RCC 7860 (cell line): Measurements from ENCODE around the gene NLRP14.

Experiments used
- DNase-seq: peaks from one replicate; pipeline ENCODE4 v3.0.0-alpha.2; 2015; ENCODE audit warnings: low spot score
- FAIRE-seq: peaks from 2 replicates; lab custom pipeline; 2012; peaks lifted over from hg19 to GRCh38; lab: Jason Lieb, UNC

Gene NLRP14

DNA sequence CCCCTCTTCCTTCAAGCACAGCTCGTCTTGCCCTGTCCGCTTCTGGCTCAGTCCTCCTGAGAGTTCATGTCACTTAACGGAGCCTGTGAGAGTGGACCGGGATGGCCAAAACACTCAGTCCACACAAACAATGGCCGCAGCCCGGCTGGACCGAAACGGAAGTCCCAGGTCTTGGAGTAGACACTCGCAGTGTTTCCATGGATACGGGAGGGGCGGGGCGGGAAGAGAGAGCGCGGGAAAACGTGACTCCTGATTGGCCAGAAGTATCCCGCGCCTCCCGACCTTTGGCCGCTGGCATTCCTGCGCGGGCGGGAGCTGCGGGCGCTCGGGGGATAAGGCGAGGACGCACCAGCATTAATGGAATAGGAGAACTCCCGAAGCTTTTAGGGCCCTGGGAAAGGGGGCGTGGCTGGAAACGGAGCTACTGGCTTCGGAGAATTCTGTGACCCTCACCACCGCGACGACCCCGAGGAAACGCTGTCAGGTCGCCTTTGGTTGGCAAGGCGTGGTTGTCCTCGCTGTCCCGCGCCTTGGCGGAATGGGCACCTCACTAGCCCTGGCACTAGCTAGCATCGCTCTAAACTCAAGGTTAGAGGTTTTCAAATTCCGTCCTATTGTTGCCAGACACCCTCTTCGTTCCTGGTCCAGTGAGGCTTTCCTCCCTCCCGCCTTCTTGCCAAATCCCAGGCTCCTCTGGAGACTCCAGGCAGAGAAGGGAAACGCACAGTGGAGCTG is at the start of gene NLRP14, which contains the start of gene ZNF214:
Gene NLRP14 (plus strand): TSS at position 297 of the 735 bp plus-strand sequence. CDS start 18,108 bp downstream, outside the sequence.
Gene ZNF214 (minus strand): TSS at position 164 of the 735 bp plus-strand sequence. CDS start 17,511 bp downstream, outside the sequence.
- DNase-seq (peak; percentile 75), FAIRE-seq (peak; percentile 26)

- DNase-seq (no peak), FAIRE-seq (no peak)
These were observed 40.9 kb upstream of the NLRP14 start for GRCh38 chr11:6979365-6979764.

DNA sequence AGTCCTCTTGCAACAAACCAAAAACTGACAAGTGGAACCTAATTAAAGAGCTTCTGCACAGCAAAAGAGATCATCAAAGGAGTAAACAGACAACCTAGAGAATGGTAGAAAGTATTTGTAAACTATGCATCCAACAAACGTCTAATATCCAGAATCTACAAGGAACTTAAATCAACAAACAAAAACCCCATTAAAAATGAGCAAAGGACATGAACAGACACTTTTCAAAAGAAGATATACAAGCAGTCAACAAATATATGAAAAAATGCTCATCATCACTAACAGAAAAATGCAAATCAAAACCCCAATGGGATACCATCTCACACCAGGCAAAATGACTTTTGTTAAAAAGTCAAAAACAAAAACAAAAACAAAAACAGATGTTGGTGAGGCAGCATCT is 33.8 kb upstream of the NLRP14 start:
- DNase-seq = no peak
- FAIRE-seq = no peak

DNA sequence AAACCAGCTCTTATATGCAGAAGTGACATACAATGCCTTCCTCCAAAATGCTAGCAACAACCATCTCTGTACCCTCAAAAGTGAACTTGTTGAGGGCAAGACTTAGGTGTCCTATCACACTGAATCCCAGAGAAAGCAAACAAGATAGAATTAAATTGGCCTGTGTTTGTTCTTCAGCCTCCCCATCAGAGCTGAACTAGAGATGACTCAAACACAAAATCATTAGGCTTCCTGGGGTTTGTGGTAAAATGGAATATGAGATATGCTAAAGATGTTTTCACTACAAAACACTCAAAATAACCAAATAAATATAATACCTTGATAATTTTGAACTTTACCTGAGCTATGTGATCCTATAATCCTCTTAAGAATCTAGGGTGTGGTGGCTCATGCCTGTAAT is 31.8 kb upstream of the NLRP14 start:
- FAIRE-seq = no peak
- no peak for DNase-seq

- FAIRE-seq = no peak
- no peak for DNase-seq
These were observed 29.1 kb upstream of the NLRP14 start for GRCh38 chr11:6991227-6991626.

DNA sequence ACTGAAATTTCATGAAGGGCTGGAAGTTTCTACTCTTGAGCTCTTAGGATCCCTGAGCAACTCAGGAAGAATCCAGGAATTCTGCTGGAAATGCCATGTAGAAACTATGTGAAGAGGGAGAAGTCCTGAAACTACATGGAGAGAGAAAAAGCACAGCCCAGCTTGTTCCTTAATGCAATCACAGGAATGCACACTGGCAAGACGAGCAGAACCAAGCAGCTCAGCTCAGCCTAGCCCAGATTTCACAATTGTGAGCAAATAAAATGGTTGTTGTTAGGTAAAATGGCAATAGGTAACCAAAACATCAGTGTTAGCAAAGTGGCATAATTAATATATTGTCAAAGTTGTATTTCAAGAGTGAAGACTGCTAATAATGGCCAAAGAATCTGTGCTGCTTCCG is 28.3 kb upstream of the NLRP14 start:
- FAIRE-seq = no peak
- DNase-seq = no peak

- DNase-seq (no peak), FAIRE-seq (no peak)
These were observed 27.5 kb upstream of the NLRP14 start for GRCh38 chr11:6992457-6993417.

DNA sequence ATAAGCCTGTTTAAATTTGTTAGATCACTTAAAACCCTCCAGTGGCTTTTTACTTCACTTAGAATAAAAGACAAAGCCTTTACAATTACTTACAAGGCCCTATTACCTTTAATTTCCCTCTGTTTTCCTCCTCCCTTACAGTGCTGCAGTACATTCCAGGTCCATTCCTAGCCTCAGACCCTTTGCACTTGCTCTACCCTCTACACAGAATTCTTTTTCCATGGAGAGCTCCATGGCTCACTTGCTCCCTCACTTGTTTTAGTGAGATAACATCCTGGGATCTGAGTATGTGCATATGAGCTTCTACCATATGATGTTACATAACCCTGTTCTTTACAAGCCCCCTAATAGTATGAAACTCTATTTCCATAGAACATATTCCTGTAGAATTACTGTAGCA is 24.6 kb upstream of the NLRP14 start:
- no peak for DNase-seq
- no peak for FAIRE-seq

DNA sequence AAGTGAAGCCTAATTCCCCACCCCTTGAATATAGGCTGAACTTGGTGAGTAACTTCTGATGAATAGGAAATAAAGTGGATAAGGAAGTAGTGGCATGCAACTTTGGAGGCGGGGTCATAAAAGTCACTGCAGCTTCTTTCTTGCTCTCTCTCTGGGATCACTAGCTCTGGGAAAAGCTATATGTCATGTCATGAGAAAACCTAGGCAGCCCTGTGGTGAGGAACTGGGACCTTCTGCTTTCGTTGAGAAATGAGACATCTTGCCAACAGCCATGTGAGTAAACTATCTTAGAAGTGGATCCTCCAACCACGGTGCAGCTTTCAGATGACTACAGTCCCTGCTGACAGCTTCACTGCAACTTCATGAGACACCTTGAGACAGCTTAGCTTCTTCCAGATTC is 15.8 kb upstream of the NLRP14 start:
- FAIRE-seq (no peak), DNase-seq (peak; percentile 33)

GRCh38 chr11:7014118-7014517 is 6.2 kb upstream of the NLRP14 start:
- FAIRE-seq = no peak
- no peak for DNase-seq

DNA sequence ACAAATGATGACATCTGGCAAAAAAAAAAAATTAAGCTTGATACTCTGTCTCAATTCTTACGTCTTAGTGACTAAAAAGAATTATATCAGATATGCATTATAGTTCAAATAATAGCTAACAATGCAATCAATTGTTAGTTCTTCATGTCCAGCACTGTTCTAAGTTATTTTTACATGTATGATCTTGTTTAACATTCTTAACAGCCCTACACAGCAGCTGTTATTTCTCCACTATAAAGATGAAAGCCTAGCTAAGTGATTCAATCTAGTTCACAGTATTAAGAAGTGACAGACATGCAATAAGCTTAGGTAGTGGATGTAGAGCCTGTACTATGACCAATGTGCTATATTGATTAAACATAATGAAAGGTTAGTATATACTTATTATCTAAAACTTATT is 4.3 kb upstream of the NLRP14 start:
- FAIRE-seq = no peak
- DNase-seq = no peak

- FAIRE-seq (no peak), DNase-seq (no peak)
These were observed 638 bp upstream of the NLRP14 start for GRCh38 chr11:7019500-7020182.

- no peak for DNase-seq
- FAIRE-seq = no peak
These were observed 1.0 kb downstream of the NLRP14 start for GRCh38 chr11:7021318-7021717.

DNA sequence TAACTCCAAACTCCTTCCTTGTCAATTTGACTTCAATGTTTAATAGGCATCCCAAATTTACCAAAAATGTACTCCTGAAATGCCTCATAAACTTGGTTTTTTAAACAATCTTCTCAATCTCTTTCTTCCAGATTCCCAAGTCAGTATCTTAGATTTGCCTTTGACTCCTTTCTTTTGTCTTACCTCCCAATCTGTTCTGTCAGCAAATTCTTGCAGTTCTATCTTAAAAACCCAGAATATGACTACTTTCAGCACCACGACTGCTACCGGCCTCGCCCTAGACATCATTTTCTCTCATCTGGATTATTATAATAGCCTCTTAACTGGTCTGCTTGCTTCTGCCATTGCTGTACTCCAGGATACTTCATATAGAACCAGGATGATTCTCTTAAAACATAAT is 7.9 kb downstream of the NLRP14 start:
- no peak for FAIRE-seq
- DNase-seq = no peak

- FAIRE-seq (no peak), DNase-seq (no peak)
These were observed 10.6 kb downstream of the NLRP14 start for GRCh38 chr11:7030836-7031235.

DNA sequence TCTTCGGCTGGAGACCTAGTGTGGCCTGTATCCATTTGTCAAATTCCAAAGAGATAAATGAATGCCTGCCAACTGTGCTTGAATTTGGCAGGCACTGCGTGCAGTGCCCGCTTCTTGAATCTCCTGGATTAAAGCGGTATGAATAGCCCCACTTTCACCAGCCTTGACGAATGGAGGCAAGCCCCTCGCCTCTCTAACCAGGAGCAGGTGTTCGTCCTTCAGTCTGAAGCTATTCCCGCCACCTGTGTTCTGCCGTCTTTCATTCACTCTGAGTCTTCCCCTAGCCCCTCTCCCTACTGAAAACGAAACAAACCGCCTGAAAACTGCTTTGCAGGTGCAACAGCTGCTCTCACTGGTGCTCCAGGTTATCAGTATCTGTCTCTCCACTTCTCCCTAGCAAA is 11.2 kb downstream of the NLRP14 start:
- FAIRE-seq (no peak), DNase-seq (no peak)

DNA sequence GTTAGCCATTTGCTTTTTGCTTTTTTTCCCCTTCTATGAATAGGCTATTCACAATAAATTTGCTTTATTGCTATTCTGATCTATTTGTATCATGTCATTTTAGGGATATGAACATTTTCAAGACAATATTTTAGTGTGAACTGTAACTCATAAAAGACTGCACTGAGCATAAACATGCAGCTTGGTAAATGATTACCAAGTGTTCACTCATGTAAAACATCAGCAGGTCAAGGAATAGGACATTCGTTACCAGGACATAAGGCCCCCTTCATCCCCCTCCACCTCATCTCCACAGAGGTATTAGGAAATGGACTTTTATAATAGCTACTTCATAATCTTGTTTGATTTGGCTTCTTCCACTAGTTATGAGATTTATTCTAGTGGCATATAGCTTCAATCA is 12.4 kb downstream of the NLRP14 start:
- no peak for DNase-seq
- FAIRE-seq = no peak

- FAIRE-seq (no peak), DNase-seq (no peak)
These were observed 13.7 kb downstream of the NLRP14 start for GRCh38 chr11:7034019-7034418.

DNA sequence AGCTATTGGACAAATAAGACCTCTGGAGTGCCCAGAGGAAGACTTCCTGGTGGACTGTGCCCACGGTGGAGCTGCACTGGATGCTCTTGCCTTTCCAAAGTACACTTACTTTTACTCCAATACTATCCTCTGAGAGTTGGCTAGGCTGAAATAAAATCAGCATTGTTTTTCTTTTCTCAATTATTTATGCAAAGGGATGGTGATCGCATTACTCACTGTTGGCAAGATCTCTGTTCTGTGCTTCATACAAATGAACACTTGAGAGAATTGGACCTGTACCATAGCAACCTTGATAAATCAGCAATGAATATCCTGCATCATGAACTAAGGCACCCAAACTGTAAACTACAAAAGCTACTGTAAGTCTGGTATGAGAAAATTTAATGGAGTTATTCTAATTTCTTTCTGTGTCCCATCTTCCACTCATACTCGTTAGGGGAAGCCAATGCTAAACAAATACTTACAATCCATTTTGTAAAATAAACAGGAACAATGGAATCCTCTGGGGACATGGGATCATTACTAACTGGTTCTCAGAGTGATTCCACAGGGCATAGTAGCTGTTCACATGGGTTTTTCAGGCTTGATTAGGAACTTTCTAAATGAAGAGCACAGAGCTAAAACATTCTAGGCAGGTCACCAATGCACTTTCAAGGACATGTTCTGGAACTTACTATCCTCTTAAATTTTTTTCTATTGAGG is 26.3 kb downstream of the NLRP14 start:
- DNase-seq = no peak
- FAIRE-seq = no peak

GRCh38 chr11:7050191-7050590 is 29.9 kb downstream of the NLRP14 start:
- FAIRE-seq (no peak), DNase-seq (no peak)
